NCI-H82 (cell line): ENCODE data around the gene TCIRG1.

Source experiments
- DNase-seq: peaks from one replicate; lab custom pipeline; 2025; lab: John Stamatoyannopoulos, UW

Gene TCIRG1

GRCh38 chr11:68004551-68005335 is 34.1 kb upstream of the TCIRG1 start:
- DNase-seq: no peak

GRCh38 chr11:68006606-68007166 is 32.1 kb upstream of the TCIRG1 start:
- DNase-seq: no peak

- no peak for DNase-seq
Observed at GRCh38 chr11:68007498-68008380, 31.1 kb upstream of the TCIRG1 start.

- no peak for DNase-seq
Observed at GRCh38 chr11:68008381-68009337, 30.2 kb upstream of the TCIRG1 start.

- DNase-seq: no peak
Observed at GRCh38 chr11:68009391-68010089, 29.3 kb upstream of the TCIRG1 start.

GRCh38 chr11:68010090-68011041 is 28.5 kb upstream of the TCIRG1 start, which contains the start of gene ALDH3B1:
Gene ALDH3B1 (plus strand): TSS chr11:68010327. CDS start chr11:68015298, 4,971 bp downstream.
- DNase-seq: no peak

- no peak for DNase-seq
Observed at GRCh38 chr11:68011051-68011943, 27.5 kb upstream of the TCIRG1 start.

- no peak for DNase-seq
Observed at GRCh38 chr11:68012044-68012842, 26.6 kb upstream of the TCIRG1 start.

GRCh38 chr11:68012843-68013610 is 25.8 kb upstream of the TCIRG1 start:
- DNase-seq: no peak

GRCh38 chr11:68013611-68014156 is 25.1 kb upstream of the TCIRG1 start:
- DNase-seq: no peak

GRCh38 chr11:68014157-68014946 is 24.5 kb upstream of the TCIRG1 start:
- DNase-seq: no peak

GRCh38 chr11:68014947-68015447 is 23.8 kb upstream of the TCIRG1 start:
- DNase-seq: no peak

- DNase-seq: no peak
Observed at GRCh38 chr11:68015467-68015866, 23.4 kb upstream of the TCIRG1 start.

GRCh38 chr11:68016161-68016903 is 22.5 kb upstream of the TCIRG1 start:
- no peak for DNase-seq
